GM18511 (cell line): ENCODE data around the gene RBM4B.

ENCODE experiments used
- ATAC-seq: cut with Tn5 transposase; IDR thresholded peaks from one replicate; pipeline ENCODE4 v1.9.1; 2021; ENCODE audit warnings: mild to moderate bottlenecking, moderate library complexity; ENCODE audit not compliant: unreplicated experiment

The RBM4B gene

DNA sequence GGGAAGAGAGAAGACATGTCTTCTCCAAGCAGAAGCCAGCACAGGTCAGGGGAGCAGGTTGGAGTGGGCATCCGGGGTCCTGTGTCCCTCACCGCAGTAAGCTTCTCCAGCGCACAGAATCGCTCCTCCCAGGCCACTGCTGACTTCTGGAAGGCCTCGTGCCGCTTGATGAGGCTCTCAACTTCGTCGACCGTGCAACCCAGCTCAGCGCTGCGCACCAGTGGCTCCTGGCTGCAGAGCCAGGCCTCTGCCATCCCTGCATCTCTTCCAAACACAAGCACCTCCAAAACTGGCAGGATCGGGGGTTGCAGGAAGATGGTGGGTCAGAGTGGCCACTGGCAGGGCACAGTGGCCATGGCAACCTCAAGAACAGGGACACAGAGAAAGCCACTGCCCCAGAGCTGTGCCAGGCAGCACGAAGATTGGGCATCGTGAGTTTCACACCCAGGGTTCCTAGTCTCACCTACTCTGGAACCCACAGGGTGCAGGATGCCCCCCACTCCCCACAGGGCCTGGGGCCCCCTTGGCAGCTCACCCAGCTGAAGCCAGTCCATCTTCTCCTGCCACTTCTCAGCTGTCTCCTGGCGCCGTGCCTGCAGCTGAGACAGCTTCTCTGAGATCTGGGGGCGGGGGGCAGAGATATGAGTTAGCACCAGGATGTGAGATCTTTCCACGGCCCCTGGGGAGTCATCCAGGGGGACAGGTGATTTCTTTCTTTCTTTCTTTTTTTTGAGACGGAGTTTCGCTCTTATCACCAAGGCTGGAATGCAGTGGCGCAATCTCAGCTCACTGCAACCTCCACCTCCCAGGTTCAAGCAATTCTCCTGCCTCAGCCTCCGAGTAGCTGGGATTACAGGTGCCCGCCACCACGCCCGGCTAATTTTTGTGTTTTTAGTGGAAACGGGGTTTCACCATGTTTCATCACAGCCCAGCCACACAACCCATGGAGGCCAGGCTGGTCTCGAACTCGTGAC is 11.2 kb upstream of the RBM4B start:
- ATAC-seq: no peak

DNA sequence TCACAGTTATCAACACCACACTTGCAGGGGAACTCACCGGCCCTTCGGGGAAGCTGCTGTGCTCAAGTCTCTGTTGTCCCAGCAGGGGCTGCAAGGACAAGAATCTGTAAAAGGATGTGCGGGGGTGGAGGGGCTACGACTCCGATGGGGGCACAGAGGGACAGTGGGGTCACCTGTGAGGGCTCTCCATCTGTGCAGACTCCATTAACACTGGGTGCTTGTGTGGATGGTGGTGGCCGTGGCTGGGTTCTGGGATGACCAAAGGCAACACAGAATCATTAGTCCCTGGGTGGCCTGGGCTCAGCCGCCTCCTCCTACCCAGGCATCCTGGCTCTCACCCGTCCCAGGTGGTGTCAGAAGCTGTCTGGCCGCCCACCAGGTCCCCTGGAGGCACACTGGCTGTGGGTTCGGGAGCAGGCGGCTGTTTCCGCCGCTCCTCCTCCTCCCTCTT is 10.2 kb upstream of the RBM4B start:
- ATAC-seq: no peak

DNA sequence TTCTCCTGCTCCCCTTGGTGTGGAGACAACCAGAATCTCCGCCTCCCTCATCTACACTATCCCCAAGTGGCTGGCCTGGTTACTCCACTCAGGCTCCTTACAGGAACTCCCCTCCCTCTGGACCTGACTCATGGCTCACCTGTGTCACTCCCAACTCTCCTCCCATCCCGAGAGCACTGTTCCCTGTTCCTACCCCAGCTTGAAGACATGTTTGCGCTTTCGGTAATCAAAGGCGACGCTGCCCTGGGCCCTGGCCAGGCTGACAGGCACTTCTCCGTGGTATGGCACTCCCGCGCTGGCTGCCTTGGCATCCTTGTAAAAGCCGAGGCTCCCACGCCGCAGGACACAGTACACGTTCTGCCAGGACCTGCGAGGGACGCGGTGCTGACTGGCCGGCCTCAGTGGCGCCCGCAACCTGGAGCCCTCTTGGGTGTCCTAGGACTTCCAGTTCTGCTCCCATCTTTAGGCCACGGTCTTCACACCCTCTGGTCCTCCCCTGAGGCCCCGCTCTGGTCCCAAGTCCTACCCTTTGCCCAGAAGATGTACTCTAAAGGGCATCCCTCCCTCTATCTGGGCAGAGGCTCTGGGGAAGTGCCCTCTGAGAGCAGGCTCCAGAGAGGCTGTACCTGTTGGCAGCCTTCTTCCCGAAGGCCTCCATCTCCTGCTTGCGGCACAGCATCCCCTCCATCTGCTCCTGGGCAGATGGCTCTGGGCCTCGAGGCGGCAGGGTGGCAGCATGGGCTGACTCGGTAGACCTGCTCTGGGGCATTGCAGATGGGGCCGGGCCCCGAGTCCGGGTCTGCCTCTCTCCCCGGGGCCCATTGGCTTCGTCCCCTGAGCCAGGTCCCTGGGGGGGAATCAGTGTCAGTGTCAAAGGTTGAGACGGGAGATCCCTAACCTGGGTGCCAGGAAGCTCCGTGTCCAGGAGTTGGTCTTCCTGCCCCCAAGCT is 9.4 kb upstream of the RBM4B start:
- no peak for ATAC-seq

DNA sequence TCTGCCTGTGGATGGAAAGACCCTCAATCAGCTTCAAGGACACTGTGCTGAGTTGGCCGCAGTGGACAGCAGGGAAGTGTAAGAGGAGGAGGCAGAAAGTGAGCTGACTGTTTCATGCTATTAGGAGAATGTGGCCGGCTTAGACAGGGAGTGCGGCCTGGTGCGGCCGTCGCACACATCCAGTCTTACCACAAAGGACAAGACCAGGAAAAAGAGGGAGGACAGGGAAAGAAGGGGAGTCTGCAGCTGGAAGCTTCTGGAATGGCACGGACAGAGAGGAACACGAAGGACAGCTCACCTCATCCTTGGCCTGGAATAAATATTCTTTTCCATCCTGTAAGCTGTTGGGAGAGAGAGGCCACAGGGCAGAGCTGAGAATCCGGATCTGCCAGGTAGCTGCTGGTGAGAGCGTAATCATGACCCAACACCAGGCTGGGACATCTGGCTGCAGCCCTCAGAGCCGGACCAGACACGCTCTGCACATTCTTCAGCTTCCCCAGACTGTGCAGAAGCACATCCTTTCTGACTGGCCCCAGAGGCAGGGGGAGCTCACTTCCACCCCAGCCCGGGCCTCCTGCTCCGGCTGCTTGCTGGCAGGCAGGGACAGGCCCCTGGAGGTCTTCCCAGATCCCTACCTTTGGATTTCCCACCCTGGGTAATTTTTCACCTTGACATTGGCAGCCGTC is 8.6 kb upstream of the RBM4B start:
- ATAC-seq: no peak

DNA sequence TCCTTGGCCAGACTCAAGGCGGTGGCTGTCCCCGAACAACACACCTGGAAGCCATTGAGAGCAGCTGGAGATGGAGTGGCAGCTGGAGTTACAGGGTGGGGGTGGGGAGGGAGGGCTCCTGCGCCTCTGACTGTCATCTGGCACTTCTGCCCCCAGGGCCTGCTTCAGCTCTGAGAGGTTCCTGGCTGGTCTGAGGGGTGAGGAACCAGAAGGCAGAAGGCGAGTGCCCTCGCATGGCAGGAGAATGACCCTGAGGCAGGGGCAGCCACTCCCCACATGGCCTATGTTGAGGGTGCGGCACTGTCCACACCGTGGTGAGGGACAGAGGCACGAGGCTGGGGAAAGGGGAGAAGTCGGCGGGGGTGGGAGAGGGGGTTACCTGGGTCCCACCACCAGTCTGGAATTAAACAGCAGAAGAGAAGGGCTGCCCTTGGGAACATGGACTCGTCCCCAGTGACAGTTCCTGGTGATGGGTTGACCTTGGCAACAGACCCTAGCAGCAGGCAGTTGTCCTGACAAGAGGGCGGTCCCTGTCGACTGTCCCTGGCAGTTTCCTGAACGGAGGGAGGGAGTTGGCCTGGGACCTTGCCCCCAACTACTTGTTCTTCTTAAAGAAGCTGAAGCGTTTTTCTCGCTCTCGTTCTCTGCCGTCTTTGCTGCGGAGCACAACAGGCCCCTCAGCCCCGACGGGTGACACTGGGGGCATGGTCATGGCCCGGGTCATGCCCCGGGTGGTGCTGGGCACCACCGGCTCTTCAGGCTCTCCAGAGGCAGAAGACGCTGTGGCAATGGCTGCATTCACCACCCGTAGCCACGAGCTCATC is 7.8 kb upstream of the RBM4B start:
- ATAC-seq: no peak

DNA sequence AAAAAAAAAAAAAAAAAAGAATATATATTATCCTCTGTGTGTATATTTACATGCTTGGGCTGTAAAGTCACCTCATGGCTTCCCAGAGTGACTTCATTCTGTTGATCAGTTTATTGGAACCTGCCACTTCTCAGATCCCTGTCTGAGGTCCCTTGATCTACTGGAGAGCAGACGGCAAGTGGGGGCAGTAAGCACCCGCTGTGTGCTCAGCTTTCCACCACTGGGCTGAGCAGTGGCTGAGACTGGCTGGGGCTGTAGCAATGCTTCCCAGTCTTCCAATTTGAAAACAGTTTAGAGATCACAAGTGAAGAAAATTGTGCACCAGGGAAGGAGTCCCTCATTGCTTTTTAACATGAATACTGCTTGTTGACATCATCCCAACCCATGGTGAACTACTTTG is 6.9 kb upstream of the RBM4B start:
- ATAC-seq: no peak

DNA sequence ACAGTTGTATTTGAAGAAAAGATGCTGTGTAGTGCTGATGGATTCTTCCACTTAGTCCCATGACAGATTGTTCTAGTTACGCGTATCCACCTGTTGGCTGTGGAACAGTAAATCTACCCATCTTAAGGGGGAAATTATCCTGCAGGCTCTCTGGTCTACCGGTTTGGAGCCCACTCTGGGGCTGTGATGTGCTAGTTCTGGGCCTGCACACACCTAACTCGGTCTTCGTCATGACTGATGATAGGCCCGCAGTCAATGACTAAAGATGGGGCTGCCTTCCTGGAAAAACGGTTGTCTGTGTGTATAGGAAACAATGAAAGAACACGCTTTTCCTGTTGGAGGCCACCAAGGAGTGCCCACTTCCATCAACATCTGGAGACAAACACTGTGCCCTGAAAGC is 6.2 kb upstream of the RBM4B start:
- ATAC-seq: no peak

DNA sequence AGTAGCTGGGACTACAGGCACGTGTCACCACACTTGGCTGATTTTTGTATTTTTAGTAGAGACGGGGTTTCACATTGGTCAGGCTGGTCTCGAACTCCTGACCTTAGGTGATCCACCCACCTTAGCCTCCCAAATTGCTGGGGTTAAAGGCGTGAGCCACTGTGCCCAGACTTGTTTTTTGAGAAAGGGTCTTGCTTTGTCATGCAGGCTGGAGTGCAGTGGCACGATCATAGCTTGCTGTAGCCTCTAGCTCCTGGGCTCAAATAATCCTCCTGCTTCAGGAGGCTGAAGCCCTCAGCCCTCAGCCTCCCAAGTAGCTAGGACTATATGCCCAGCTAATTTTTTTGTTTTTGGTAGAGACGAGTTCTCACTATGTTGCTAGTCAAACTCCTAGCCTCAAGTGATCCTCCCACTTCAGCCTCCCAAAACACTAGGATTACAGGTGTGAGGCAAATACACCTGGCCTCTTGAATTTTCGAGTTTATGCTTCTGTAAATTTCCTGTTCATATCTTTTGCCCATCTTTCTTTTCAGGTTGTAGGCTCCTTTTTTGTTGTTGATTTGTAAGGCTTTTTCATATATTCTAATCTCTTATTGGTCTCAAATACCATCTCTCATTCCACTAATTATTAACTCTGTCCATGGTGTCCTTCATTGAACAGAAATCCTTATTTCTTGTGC is 3.4 kb upstream of the RBM4B start:
- ATAC-seq: no peak

DNA sequence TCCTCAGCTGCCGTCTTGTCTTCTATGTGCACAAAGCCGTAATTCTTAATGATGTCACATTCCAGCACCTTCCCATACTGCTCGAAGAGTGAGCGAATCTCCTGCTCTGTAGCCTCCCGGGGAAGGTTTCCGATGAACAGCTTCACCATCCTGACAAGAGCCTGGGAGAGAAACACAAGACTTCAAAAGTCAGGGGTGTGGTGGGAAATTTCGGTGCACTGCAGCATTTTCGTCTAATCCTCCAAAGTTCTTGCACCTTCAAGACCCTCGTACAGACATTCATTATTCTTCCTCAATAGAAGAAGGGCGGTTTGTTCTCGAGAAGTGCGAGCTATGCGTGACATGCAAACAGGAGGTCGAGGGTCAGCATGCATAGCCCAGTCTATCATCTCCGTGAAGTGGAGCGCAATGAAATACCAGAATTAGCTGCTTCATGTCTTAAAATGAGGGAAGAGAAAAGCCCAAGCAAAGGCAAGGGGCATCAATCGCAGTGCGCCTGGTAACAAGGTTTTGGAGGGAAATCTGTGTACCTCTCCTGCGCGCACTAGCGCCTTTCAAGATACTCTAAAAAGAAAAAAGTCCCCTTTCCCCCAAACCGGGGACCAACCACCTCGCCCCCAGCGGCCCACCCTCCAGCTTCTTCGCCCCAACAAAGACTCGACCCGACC is 622 bp downstream of the RBM4B start:
- ATAC-seq: no peak

DNA sequence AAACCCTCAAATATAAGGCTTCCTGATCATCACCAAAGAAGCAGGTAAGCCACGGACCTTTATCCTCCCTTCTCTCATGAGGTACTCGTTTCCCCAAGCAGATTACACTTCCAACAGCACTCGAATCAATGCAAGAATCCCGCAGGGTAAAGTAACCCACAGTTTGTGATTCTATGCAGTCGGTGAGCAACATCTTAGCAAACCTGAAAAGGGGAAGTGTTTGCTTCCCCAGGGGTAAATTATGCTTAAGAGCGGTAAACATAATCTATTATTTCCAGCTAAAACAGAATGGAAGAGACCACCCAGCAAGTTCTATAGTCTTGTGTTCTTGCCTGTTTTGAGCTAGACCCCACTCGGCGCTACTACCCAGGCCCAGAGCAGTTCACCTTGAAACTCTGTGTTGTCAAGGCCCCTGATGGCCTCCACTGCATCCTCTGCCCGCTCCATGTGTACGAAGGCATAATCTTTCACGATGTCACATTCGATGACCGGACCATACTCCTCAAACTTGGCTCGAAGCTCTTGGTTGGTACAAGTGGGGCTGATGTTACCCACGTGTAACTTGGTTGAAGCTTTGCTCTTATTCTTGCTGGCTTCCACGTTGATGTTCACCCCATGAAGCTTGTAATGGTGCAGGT is 1.3 kb downstream of the RBM4B start:
- ATAC-seq: no peak

DNA sequence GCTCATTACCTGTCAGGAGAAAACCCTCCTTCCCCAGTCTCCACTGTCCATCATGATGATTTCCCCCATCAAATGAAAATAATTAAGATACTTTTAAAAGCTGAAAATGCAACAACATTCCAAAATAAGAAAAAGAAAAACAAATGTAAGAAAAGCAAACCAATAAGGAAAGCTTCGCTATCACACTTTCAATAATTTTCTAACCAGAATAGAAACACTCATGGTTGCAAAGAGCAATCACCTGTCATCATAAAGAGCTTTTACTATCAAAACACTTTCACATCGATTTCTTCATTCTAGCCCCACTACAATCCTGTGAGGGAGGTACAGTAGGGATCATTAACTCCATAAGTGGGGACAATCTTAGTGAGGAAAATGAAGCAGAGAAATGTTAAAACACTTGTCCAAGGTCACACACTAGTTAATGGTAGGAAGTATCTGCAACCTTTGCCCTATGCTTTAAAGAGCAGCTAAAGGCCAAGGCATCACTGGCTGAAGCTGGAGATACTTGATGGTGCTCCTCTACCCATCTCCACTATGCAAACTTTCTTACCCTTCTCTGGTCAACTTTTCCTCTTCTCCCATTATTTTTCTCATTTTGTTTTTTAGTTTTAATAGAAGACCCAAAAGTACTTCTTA is 2.6 kb downstream of the RBM4B start:
- no peak for ATAC-seq

DNA sequence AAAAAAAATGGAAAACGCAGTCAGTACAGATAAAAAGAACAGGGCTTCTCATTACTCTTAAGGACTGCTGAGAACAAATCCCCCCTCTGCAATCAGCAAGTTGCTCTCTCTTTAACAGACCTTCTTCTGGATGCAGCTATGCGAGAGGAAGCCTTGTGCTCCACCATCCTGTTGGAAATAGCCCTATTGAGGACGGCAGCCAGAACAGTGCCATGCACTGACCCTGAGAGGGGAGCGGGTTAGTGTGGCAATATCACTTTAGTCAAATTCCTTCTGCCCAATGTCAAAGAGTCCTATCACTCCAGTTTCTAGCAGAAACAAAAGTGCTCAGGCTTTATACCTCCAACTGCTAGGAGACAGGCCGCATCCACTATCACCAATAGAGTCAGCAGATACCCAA is 6.9 kb downstream of the RBM4B start:
- ATAC-seq: no peak

DNA sequence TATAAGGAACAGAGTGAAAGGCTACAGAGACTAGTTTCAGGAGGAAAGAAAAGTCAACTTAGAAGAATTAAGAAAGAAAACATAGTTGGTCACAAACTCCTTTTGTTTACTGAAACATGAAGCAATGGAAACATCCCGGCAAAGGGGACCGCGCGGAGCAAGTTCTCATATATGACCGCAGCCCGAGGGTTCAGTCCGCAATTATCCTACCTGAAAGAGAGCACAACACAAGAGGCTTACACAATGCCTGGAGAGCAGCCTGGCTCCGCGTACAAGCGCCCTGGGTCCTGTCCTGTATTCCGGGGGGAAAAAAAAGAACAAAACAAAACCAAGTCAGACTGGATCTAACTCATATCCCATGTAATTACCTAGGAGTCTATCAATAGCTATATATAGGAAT is 12.3 kb downstream of the RBM4B start:
- no peak for ATAC-seq

DNA sequence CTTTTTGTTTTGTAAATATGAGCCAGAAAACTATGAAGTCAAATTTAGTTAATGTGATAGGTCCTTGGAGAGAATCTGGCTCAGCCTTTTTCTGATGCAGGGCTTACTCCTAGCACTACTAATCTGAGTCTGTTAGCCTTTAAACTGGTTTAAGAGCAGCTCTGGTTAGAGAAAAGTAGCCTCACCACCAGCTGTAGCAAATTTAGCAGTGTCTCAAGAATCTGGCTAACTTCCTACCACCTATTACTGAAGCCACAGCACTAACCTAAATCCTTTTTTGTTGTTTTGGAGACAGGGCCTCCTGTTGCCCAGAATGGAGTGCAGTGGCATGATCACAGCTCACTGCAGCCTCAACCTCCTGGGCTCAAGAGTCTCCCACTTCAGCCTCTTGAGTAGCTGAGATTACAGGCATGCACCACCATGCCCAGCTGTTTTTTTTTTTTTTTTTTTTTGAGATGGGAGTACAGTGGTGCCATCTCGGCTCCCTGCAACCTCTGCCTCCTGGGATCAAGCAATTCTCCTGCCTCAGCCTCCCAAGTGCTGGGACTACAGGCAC is 13.9 kb downstream of the RBM4B start:
- no peak for ATAC-seq

DNA sequence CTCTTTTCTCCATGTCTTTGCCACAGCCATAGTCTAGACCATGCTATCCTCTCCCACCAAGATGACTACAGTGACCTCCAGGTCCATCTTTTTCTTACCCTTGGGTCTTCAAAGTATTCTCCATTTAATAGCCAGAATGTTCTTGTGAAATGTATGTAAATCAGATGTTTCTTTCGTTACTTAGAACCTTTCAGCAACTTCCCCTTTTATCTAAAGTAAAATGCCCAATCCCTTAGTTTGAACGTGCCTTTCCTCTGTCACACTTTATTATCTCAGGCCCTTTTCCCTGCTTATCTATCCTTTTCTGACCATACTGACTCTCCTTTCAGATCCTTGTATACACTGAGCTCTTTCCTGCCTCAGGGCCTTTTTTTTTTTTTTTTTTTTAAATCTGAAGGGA is 17.9 kb downstream of the RBM4B start:
- no peak for ATAC-seq

DNA sequence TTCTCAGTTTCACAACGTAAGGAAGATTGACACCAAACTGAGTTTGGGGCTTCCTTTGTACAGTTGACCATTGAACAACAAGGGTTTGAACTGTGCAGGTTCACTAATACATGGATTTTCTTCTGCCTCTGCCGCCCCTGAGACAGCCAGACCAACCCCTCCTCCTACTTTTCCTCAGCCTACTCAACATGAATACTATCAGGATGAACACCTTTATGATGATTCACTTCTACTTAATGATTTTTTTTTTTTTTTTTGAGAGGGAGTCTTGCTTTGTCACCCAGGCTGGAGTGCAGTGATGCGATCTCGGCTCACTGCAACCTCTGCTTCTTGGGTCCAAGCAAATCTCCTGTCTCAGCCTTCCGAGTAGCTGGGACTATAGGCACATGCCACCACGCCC is 24.6 kb downstream of the RBM4B start:
- ATAC-seq: no peak

DNA sequence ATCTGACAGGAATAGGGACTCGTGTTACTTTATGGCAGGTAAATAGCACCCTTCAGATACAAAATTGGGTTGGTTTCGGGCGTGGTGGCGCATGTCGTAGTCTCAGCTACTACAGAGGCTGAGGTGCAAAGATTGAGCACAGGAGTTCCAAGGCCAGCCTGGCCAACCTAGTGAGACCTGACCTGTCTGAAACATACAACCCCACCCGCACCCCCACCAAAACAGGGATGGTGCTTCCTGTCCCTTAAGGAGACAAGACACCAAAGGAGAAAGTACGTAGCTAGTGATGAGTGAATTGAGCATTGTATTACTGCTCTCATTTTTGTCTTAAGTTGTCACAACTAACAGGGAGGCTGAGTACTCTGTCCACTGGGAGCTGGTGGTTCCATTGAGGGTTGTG is 25.0 kb downstream of the RBM4B start:
- ATAC-seq: no peak

DNA sequence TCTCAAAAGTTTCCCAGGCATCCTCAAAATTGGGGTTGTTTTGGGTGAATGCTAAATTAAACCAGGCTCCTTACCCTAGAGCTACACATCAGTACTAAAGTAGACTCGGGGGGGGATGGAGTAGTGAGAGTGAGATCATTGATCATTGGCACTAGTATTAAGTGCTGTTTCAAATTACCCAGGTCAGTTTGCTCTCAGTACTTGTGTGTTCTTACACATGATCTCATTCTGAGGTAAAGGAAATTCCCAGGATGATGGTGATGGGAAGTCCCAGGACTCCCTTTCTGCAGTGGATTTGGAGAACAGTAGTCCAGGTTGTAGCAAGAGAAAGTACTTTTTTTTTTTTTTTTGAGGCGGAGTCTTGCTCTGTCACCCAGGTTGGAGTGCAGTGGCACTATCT is 26.7 kb downstream of the RBM4B start:
- no peak for ATAC-seq
